Activated naive CD4-positive, alpha-beta T cell treated with anti-CD3 and anti-CD28 coated beads, Interleukin-2, amount 50 U/mL, for 72 hours (primary cell): ENCODE data around the gene HSPB2. TPM values are rescaled to one million over a fixed set of nuclear protein-coding genes. Genes with fewer than 3 reads are reported as not detected.
A peak's percentile ranks its signal among the peaks of the same experiment; 100 is the strongest.
"Not testable (repeated sequence)": the region's sequence is repeated elsewhere in the genome, so short reads cannot be mapped to it uniquely, and the experiment has no call there.

Experiments used
- ATAC-seq, 2 donors: fragments of 150-1000 bp; cut with Tn5 transposase; 2 replicates each; pipeline ENCODE4 v1.10.0; 2021; ENCODE audit warnings: mild to moderate bottlenecking in 2 of 2, moderate library complexity in 2 of 2
- DNase-seq, 2 donors: peaks; one replicate each; pipeline ENCODE4 v3.0.0; 2021 to 2022; ENCODE audit warnings: low spot score in 2 of 2
- H3K27ac Mint-ChIP-seq, 2 donors: one replicate each; pipeline ENCODE4 v1.8.0; 2022; ENCODE audit warnings: mild to moderate bottlenecking in 2 of 2, mixed read lengths in 2 of 2
- H3K36me3 Mint-ChIP-seq, 2 donors: one replicate each; pipeline ENCODE4 v1.8.0; 2022; ENCODE audit warnings: mixed read lengths in 2 of 2
- H3K9me3 Mint-ChIP-seq, 2 donors: one replicate each; pipeline ENCODE4 v1.8.0; 2022; ENCODE audit warnings: mixed read lengths in 2 of 2
- total RNA-seq, 2 donors: library from RNA; stranded (reverse); gene quantifications; one replicate each; pipeline ENCODE4 v1.2.3, GENCODE V29; 2022

The HSPB2 gene, protein sequence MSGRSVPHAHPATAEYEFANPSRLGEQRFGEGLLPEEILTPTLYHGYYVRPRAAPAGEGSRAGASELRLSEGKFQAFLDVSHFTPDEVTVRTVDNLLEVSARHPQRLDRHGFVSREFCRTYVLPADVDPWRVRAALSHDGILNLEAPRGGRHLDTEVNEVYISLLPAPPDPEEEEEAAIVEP
- not detected for total RNA-seq

DNA sequence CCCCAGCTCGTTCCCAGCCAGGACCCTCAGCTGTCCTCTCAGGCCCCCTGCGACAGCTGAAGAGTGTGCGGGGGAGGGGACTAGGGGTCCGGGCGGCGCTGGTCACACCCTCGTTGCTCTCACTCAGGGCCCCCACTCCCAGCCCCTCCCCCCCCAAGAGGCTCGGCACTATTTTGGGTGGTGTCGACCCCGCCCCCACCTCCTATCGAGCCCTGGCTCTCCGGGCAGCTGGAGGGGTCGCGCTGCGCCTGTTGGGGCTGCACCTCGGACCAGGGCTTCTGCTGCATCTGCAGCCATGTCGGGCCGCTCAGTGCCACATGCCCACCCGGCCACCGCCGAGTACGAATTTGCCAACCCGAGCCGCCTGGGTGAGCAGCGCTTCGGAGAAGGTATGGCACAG is at the start of gene HSPB2:
TSS of gene HSPB2 (plus strand) at position 200 of the 400 bp plus-strand sequence. CDS start at position 296, 96 bp downstream.
- Mint-ChIP-seq H3K27ac (no peak within 1 kb of the TSS), H3K36me3 (no peaks in the 10 kb centered on the region), H3K9me3 (no peaks in the 10 kb centered on the region)
- no peak for DNase-seq
- ATAC-seq: no peak

DNA sequence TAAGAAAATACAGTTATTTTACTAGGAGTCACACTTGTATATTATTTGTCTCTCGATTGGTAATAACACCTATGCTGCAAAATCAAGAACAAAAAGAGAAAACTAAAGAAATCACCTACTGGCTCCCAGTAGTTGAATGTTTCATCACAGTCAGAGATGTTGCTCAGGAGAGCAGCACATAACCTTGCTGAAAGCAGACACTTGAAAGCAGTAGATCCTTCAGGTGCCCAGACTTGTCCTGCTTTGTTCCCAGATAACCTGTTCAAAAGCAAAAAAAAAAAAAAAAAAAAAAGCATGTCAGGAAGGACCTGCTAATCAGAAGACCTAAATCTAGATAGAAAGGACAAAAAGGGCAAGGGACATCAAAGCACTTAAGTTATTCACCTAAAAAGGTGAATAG is 42.4 kb upstream of the HSPB2 start:
- Mint-ChIP-seq H3K36me3 (peaks cover 10 to 34% of the 10 kb centered on the region in 2 donors), H3K27ac (peak overlapping the region in 1 of 2 donors; percentile 93), H3K9me3 (no peaks in the 10 kb centered on the region)
- ATAC-seq (no peak), DNase-seq (no peak)

DNA sequence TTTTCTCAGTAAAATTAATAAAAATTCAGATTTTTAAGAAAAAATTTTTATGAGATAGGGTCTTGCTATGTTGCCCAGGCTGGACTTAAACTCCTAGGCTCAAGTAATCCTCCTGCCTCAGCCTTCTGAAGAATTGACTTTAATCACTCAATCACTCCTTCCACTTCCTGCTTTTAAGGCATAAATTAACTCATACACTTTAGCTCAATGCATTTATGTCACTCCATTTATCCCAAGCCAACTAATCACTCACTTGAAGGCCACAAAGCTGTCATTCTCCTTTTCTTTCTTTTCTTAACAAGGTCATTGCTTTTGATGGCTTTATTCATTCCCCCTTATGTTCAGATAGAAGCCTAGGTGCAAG is 42.0 kb upstream of the HSPB2 start:
- peaks cover 10 to 31% of the 10 kb centered on the region in 2 donors for H3K36me3 Mint-ChIP-seq
- ATAC-seq (peak; percentile 6 to 24), DNase-seq (no peak)
- H3K9me3 Mint-ChIP-seq: no peaks in the 10 kb centered on the region
- peak overlapping the region; percentile 90 to 93 for H3K27ac Mint-ChIP-seq

DNA sequence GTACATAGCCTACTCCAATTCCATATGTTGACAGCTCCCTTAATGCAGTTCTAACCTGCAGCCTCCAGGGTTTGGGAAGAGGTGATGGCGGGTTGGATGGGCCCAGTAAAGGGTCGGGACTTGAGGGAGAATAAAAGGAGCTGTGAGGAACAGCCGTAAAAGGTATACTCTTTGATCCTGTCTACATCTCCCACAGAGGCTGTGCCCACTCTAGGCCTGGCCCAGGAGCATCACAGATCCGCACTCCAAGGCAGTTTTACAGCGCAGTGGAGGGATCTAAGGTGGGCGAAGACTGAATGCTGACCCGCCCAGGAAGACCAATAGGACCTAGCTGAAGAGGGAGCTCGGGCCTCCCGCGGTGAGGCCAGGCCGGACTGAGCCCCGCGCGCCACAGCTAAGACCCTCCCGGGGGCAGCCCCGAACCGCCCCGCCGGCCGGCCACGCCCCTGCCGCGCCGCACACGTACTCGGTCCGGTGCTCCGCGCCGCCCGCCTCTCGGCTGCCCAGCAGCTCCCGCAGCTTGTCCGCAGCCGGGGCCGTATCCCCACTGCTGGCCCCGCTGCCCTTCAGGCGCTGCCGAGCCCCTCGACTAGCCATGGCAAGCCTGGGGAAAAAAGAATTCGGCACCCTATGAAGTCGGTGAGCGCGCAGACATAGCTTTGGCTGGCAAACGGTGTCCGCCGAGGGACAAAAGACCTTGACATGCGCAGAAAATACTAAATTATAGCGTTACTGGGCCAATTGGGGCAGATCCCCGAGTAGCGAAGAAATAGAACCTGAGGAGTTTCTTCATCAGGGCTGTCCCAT is 41.4 kb upstream of the HSPB2 start, which contains the start of gene ALG9:
TSS of gene ALG9 (minus strand) at position 696 of the 807 bp plus-strand sequence. CDS start at position 597, 99 bp downstream.
- Mint-ChIP-seq H3K27ac (peak within 1 kb of the TSS; percentile 90 to 93), H3K36me3 (peaks cover 10 to 31% of the 10 kb centered on the region in 2 donors), H3K9me3 (no peaks in the 10 kb centered on the region)
- DNase-seq (peak; percentile 81 to 91), ATAC-seq (peak; percentile 94 to 95)

DNA sequence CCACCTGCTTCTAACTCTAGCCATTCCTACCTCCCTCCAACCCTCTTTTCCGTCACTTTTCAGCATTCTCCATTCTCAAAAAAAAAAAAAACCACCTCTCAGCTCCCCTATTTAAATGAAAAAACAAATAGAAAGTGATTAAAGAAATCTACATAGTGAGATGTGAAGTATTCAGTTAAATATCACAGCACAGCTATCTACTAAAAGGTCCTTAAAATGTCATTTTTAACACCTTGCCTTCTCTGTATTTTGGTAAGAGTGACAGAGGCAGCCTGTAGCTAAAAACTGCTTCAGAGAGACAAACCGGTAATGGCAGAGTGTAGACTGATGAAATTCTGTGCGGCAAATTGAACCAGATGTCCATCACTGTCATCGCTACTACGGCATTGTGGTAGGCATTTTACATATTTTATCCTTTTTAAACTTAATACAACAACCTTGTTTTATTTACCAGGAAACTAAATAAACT is 40.8 kb upstream of the HSPB2 start:
- Mint-ChIP-seq H3K9me3 (no peaks in the 10 kb centered on the region), H3K27ac (peak overlapping the region; percentile 67 to 93), H3K36me3 (peaks cover 10 to 24% of the 10 kb centered on the region in 2 donors)
- no peak for ATAC-seq
- DNase-seq: no peak

DNA sequence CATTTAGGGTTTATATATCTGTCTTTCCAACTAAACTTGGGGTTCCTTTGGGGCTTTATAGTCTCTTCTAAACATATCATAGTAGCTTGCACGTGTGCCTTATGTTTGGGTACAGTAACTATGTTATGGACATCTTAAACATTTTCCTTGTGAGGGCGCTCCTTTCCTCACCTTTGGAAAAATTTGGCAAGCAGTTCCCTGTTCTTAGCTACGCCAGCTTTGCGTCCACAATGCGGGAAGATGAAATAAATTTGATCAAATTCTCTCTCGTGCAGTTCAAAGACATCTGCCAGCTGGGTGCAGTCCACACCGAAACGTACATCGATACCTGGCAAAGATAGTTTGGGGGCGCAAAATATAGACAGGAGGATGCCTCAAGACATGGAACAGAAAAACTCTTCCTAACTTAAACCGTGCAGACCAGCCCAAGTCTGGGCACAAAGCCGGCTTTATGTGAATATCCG is 34.1 kb upstream of the HSPB2 start:
- Mint-ChIP-seq H3K9me3 (peaks cover 0 to 4% of the 10 kb centered on the region in 2 donors), H3K36me3 (peaks cover 8 to 15% of the 10 kb centered on the region in 2 donors), H3K27ac (peak overlapping the region; percentile 98 to 100)
- no peak for ATAC-seq
- DNase-seq: no peak

DNA sequence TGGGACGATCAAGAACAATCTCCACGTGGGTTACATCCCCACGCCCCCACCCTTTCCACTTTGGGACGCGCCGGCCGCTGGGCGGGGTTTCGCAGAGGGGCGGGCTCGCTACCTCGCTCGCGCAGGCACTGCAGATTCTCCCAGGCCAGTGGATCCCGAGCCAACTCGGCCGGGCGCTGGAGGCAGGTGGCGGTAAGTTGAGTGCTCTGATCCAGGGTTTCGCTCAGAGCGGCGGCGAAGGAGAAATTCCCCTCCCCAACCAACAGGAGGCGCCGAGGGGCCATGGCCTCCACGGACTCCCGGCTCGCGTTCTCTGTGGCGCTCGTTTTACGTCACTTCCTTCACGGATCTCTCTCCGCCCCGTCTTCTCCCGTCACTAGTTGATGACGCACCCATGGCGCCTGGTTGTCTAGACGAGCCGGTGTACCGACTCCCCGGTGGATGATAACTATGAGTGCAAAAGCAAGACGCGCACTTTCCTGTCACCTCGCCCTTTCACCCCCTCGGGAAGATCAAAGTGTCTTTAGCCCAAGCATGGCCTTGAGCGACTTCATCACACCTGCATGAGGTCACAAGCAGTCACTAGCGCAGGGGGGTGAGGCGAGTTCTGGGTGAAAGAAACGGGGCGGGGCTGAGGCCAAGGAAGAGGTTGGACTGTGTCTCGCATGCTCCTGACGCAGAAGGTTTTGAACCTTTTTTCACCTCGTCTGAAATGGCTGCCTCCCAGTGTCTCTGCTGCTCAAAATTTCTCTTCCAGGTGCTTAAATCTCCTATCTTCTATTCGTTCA is 33.5 kb upstream of the HSPB2 start, which contains the start of the genes CFAP68 and FDXACB1:
TSS of gene CFAP68 (plus strand) at position 693 of the 788 bp plus-strand sequence. CDS start at position 713, 20 bp downstream.
TSS of gene FDXACB1 (minus strand) at position 317 of the 788 bp plus-strand sequence. CDS start at position 284, 33 bp downstream.
- peak; percentile 94 to 96 for DNase-seq
- H3K9me3 Mint-ChIP-seq: peaks cover 0 to 4% of the 10 kb centered on the region in 2 donors
- peaks cover 8 to 15% of the 10 kb centered on the region in 2 donors for H3K36me3 Mint-ChIP-seq
- peak within 1 kb of the TSS; percentile 98 to 100 for H3K27ac Mint-ChIP-seq
- ATAC-seq: peak; percentile 93 to 94

DNA sequence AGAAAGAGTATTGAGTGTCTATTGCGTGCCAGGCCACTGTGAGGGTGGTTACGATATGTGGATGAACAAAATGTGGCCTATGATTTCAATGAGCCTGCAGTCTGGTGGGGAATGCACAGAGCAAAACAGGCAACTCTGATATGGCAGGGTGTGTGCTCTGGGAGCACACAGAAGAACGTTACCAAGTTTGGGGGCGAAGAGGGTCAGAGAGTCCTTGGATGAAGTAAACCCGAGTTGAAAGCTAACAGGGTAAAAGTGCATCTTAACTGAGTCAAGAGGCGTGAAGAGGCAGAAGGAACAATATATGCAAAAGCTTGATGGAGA is 32.9 kb upstream of the HSPB2 start:
- DNase-seq: no peak
- H3K27ac Mint-ChIP-seq: peak overlapping the region; percentile 98 to 100
- peaks cover 0 to 4% of the 10 kb centered on the region in 2 donors for H3K9me3 Mint-ChIP-seq
- peaks cover 8 to 15% of the 10 kb centered on the region in 2 donors for H3K36me3 Mint-ChIP-seq
- peak; percentile 3 to 5 for ATAC-seq

DNA sequence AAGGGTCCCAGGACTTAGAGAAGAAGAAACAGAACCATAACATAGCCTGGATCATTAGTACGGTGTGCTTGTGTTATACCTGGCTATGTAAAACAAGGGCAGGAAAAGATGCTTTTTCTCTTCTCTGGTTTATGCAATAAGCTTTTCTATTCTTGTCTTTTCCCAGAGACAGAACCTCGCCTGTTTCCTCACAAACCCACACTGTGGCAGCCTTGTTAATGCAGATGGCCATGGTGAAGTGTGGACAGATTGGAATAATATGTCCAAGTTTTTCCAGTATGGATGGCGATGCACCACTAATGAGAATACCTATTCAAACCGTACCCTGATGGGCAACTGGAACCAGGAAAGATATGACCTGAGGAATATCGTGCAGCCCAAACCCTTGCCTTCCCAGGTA is 30.3 kb upstream of the HSPB2 start:
- no peak for DNase-seq
- peaks cover 0 to 4% of the 10 kb centered on the region in 2 donors for H3K9me3 Mint-ChIP-seq
- H3K27ac Mint-ChIP-seq: no peak overlapping the region
- H3K36me3 Mint-ChIP-seq: peaks cover 8 to 15% of the 10 kb centered on the region in 2 donors
- ATAC-seq: no peak

DNA sequence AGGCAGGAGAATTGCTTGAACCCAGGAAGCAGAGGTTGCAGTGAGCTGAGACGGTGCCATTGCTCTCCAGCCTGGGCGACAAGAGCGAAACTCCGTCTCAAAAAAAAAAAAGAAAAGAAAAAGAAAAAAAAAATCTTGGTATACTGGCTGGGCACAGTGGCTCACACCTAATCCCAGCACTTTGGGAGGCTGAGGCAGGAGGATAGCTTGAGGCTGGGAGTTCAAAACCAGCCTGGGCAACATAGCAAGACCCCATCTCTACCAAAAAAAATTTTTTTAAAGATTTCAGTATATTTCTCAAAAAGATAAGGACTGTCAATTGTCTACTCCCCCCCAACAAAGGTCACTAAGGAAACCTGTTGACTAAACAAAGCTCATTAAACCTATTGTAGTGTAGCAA is 27.5 kb upstream of the HSPB2 start:
- ATAC-seq, H3K27ac Mint-ChIP-seq: not testable (repeated sequence)

DNA sequence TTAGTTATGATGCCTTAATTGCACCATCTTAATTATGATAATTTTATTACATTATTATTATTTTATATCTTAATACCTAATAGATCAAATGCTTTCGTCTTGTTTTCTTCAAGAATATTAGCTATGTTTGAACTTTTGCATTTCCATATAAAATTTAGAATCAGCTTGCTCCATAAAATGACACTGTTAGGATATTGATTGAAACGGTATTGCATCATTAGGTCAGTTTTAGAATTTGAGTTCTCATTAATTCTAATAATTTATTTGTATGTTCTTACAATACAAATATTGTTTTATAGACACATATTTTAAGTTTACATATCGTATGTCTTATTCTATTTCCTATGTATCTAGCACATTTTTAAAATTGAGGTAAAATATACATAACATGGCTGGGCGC is 26.5 kb upstream of the HSPB2 start:
- no peak overlapping the region for H3K27ac Mint-ChIP-seq
- ATAC-seq (no peak), DNase-seq (no peak)
- no peaks in the 10 kb centered on the region for H3K9me3 Mint-ChIP-seq
- H3K36me3 Mint-ChIP-seq: no peaks in the 10 kb centered on the region

More for the DNA sequence above, 27.5 kb upstream of the HSPB2 start:
- H3K36me3 Mint-ChIP-seq, DNase-seq, H3K9me3 Mint-ChIP-seq: not testable (repeated sequence)

DNA sequence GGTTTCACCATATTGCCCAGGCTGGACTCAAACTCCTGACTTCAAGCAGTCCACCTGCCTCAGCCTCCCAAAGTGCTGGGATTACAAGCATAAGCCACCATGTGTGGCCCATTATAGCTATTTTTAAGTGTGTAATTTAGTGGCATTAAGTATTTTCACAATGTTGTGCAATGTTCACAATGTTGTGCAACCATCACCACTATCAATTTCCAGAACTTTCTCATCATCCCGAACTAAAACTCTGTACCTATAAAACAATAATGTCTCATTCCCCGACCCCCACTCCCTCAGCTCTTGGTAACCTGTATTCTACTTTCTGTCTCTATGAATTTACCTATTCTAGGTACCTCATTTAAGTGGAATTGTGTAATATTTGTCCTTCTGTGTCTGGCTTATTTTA is 25.7 kb upstream of the HSPB2 start:
- DNase-seq (no peak), ATAC-seq (no peak)
- no peaks in the 10 kb centered on the region for H3K9me3 Mint-ChIP-seq
- no peaks in the 10 kb centered on the region for H3K36me3 Mint-ChIP-seq
- no peak overlapping the region for H3K27ac Mint-ChIP-seq

DNA sequence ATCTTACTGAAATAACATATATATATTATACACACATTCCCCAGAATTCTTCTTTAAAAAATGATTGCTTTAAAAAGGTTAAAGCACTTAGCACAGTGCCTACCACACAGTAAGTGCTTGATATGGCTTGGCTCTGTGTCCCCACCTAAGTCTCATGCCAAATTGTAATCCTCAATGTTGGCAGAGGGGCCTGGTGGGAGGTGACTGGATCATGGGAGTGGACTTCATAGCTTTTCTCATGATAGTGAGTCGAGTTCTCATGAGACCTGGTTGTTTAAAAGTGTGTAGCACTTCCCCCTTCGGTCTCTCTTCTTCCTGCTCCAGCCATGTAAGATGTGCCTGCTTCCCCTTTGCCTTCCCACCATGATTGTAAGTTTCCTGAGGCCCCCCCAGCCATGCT is 7.1 kb upstream of the HSPB2 start:
- Mint-ChIP-seq H3K36me3 (peaks cover 0 to 5% of the 10 kb centered on the region in 2 donors), H3K27ac (no peak overlapping the region), H3K9me3 (no peaks in the 10 kb centered on the region)
- ATAC-seq (no peak), DNase-seq (no peak)

DNA sequence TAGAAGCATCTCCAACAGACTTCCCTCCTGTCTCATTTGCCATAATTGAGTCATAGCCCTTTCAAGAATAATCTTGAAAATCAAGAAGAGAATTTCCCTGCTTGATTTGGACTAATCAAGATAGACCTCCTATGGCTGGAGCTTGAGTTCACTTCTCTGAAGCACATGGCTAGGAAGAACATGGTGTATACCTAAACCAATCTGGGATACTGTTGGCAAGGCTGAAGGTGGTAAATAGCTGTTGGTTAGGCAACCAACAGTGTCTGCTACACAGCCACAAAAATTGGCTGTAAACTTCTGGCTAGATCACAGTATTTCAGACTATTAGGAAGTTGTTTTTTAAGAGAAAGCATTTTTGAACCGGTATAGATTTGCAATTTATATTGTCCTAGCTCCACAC is 5.9 kb upstream of the HSPB2 start:
- Mint-ChIP-seq H3K9me3 (no peaks in the 10 kb centered on the region), H3K36me3 (peaks cover 0 to 5% of the 10 kb centered on the region in 2 donors), H3K27ac (no peak overlapping the region)
- DNase-seq (no peak), ATAC-seq (no peak)

DNA sequence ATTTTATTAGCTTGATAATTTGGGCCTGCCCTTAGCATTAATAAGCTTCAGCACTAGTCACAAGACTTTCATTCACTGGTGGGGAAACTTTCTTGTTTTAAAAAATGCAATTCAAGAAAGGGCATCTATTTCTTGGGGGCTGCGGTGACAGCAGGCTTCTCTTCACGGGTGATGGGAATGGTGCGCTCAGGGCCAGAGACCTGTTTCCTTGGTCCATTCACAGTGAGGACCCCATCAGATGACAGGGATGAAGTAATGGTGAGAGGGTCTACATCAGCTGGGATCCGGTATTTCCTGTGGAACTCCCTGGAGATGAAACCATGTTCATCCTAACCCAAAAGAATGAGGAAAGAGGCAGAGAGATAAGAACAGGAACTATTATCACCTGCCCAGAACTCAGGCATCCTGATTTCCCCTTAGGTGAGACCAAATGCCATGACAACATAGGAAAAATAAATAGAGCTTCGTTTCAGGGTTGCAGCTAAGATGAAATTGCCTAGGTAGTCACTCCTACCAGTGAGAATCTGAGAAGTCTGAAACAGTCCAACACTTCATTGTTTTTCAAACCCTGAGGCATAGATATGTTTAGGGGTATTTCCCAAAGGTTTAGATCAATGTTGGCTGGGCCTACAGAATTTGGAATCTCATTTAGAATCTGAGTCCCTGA is 3.8 kb upstream of the HSPB2 start:
- DNase-seq: no peak
- no peak for ATAC-seq
- Mint-ChIP-seq H3K36me3 (peaks cover 0 to 5% of the 10 kb centered on the region in 2 donors), H3K9me3 (no peaks in the 10 kb centered on the region), H3K27ac (no peak overlapping the region)

DNA sequence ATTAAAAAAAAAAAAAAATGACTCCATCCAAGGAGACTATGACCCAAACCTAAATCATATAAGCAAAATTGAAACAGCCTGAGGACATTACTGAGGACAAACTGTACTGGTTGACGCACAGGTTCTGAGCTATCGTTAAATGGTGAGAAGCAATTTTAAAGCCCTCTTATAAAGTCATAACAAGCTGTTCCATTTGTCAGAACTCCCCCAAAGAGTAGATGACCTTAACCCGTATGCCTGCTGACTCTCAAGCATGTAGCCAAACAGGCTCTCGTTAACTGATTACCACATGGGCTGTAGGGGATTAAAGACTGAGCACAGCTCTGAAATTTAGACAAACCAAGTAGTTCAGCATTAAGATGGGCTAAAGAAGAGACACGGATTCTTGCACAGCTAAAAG is 3.2 kb upstream of the HSPB2 start:
- H3K27ac Mint-ChIP-seq: no peak overlapping the region
- H3K36me3 Mint-ChIP-seq: peaks cover 0 to 5% of the 10 kb centered on the region in 2 donors
- no peaks in the 10 kb centered on the region for H3K9me3 Mint-ChIP-seq
- ATAC-seq (no peak), DNase-seq (no peak)
